Breast epithelium (tissue), 3 donors: Measurements from ENCODE around the gene CXCL9.

Experiments
- CTCF ChIP-seq, 3 donors: fragments of 450-650 bp; IDR thresholded peaks; one replicate each; pipeline ENCODE4 v1.5.1; 2016 to 2017; ENCODE audit warnings: antibody characterized with exemption in 3 of 3, mild to moderate bottlenecking in 3 of 3, moderate library complexity in 3 of 3
- POLR2A ChIP-seq: fragments of 450-650 bp; IDR thresholded peaks from one replicate; pipeline ENCODE4 v1.6.1; 2016; ENCODE audit warnings: antibody characterized with exemption, mild to moderate bottlenecking, moderate library complexity
- POLR2AphosphoS5 ChIP-seq, 3 donors: sonication (generic); formaldehyde crosslinking; IDR thresholded peaks; one replicate each; pipeline ENCODE4 v1.6.1; 2017; ENCODE audit warnings: antibody characterized with exemption in 3 of 3

DNA sequence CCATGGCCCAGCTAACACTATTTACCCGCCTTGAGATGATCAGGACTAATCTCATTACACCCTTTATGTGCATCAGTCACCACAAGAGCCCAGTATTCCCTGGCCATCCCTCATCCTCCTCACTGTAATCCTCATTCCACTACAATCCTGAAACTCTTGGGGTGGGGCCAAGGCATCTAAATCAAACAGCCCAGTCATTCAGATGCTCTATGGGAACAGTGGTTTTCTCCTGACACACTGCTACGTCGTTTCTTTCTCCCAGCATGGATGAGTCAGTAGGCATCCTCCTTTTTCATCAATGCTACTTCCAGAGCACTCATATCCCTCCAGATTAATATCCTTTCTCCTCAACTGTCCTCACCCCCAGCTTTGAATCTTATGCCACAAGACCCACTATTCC is 22.2 kb downstream of the CXCL9 start:
- TF ChIP-seq POLR2A: no peak
- TF ChIP-seq POLR2AphosphoS5 (IDR thresholded peaks at IDR 0.05): no peak
- TF ChIP-seq CTCF (IDR thresholded peaks at IDR 0.05): no peak
